Prostate gland (tissue), 2 donors: ENCODE results near the gene TMEM144. TPM values are rescaled to one million over a fixed set of nuclear protein-coding genes. Genes with fewer than 3 reads are reported as not detected.

ENCODE experiments used
- DNase-seq: peaks from one replicate; pipeline ENCODE4 v3.0.0-alpha.2; 2019; ENCODE audit warnings: low spot score
- H3K27ac ChIP-seq, 2 donors: fragments of 200-600 bp; sonication (generic); 2 replicates each; pipeline ENCODE4 v1.5.1; 2017 to 2019
- H3K27me3 ChIP-seq: fragments of 200-600 bp; sonication (generic); replicated peaks from 2 replicates; pipeline ENCODE4 v1.5.1; 2019; ENCODE audit not compliant: insufficient read depth
- H3K36me3 ChIP-seq, 2 donors: fragments of 200-600 bp; sonication (generic); 1 replicate in 1 of 2; 2 replicates in 1 of 2; pipeline versions ENCODE4 v1.5.1 to v1.8.1; 2017 to 2019
- H3K4me1 ChIP-seq: fragments of 200-600 bp; sonication (generic); replicated peaks from 2 replicates; pipeline ENCODE4 v1.5.1; 2019
- H3K4me3 ChIP-seq, 2 donors: fragments of 200-600 bp; sonication (generic); 2 replicates each; pipeline ENCODE4 v1.5.1; 2017 to 2019
- H3K9me3 ChIP-seq: fragments of 200-600 bp; sonication (generic); 2 replicates; pipeline ENCODE4 v1.5.1; 2017
- POLR2A ChIP-seq: fragments of 450-650 bp; IDR thresholded peaks from one replicate; pipeline ENCODE4 v1.6.1; 2016; ENCODE audit warnings: antibody characterized with exemption, mild to moderate bottlenecking
- POLR2AphosphoS5 ChIP-seq: sonication (generic); formaldehyde crosslinking; IDR thresholded peaks from one replicate; pipeline ENCODE4 v1.6.1; 2017; ENCODE audit warnings: antibody characterized with exemption
- WGBS: methylation state at CpG from one replicate; pipeline ENCODE4 v1.1.5; 2018; 5-methylcytosine and 5-hydroxymethylcytosine counted together
- intact Hi-C: fragments of 100-400 bp; cut with DNase I; formaldehyde crosslinking; loops from one replicate; pipeline ENCODE4 v1.14.2; 2022
- total RNA-seq, 2 donors: library from RNA; depleted of rRNA; stranded (reverse); fragments of >200 nt; gene quantifications; one replicate each; pipeline ENCODE4 v1.1.0, GENCODE V29; 2016
- TF ChIP-seq, protein P1 (sequence below), 4 experiments: fragments of 200-600 bp in 2 of 4; fragments of 450-650 bp in 2 of 4; sonication (generic) in 2 of 4; IDR thresholded peaks; 1 replicate in 3 of 4; 2 replicates in 1 of 4; pipeline ENCODE4 v1.5.1; 2016 to 2019; ENCODE audit warnings: antibody characterized with exemption in 4 of 4, mild to moderate bottlenecking in 2 of 4, moderate library complexity in 2 of 4

TMEM144 gene
- total RNA-seq, 2 donors from 2014 or later: 7.5 to 8.1 TPM

DNA sequence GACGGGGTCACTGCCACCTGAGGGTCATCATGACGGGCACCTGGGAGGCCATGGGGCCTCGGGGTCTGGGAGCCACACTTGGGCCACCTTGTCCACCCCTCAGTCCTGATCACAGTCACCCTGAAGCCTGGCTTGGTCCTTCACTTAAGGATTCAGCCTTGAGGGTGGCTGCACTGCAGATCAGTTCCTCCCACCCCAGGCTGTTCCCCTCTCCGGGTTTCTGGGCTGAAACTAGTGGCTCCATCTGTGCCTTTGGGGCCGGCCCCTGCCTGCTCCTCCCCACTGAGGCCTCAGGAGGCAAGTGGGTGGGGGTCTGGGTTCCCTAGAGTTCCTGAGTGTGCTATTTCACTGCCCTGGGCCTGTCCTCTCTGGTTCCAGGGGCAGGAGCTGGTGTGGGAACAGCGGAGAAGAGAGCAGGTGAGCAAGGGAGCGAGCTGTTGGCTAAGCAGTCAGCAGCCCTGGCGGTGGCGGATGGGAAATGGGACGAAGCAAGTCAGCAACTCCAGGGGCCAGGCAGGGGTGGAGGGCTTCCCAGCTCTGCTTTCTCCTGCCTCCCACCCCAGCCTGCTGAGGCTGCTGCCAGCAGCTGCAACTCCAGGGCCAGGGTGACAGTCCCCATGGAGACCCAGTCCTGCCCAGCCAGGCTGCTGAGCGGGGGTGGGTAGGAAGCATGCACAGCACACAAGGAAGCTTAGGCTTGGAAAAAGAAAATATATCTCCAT is 81.2 kb downstream of the TMEM144 start:
- Histone ChIP-seq H3K27ac (no peak overlapping the region), H3K9me3 (no peaks in the 10 kb centered on the region), H3K27me3 (no peaks in the 10 kb centered on the region), H3K4me3 (no peak overlapping the region), H3K36me3 (no peaks in the 10 kb centered on the region), H3K4me1 (no peaks in the 10 kb centered on the region)
- TF ChIP-seq POLR2A (no peak), POLR2AphosphoS5 (no peak)
- TF ChIP-seq, protein P1, sequence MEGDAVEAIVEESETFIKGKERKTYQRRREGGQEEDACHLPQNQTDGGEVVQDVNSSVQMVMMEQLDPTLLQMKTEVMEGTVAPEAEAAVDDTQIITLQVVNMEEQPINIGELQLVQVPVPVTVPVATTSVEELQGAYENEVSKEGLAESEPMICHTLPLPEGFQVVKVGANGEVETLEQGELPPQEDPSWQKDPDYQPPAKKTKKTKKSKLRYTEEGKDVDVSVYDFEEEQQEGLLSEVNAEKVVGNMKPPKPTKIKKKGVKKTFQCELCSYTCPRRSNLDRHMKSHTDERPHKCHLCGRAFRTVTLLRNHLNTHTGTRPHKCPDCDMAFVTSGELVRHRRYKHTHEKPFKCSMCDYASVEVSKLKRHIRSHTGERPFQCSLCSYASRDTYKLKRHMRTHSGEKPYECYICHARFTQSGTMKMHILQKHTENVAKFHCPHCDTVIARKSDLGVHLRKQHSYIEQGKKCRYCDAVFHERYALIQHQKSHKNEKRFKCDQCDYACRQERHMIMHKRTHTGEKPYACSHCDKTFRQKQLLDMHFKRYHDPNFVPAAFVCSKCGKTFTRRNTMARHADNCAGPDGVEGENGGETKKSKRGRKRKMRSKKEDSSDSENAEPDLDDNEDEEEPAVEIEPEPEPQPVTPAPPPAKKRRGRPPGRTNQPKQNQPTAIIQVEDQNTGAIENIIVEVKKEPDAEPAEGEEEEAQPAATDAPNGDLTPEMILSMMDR (IDR thresholded peaks at IDR 0.05): no peak
- 97% methylated on average over 11 of the region's 11 CpGs for WGBS
- intact Hi-C loops: no loop called here
- no peak for DNase-seq

DNA sequence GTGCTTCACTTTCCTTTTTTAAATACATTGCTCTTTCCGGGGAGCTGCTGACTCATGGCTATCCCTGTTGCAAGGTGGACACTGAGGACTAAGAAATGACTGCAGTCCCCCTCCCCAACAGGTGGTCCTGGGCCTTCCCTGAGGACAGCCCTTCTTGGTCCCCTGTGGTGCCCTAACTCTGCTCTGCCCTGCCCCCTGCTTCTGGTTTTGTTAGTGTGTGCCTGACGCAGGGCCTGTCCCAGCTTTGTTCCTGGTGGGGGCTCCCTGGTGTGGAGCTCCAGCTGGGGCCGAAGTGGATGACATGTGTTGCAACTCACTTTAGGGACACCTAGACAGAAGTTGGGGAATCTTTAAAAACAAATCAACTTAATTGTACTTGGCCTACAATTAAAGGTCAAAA is 81.9 kb downstream of the TMEM144 start:
- WGBS: 89% methylated on average over 3 of the region's 3 CpGs
- Histone ChIP-seq H3K27ac (no peak overlapping the region), H3K27me3 (no peaks in the 10 kb centered on the region), H3K9me3 (no peaks in the 10 kb centered on the region), H3K36me3 (no peaks in the 10 kb centered on the region), H3K4me3 (no peak overlapping the region), H3K4me1 (no peaks in the 10 kb centered on the region)
- TF ChIP-seq POLR2AphosphoS5: no peak
- no peak for TF ChIP-seq POLR2A
- TF ChIP-seq, protein P1 (IDR thresholded peaks at IDR 0.05): no peak
- intact Hi-C loops: no loop called here
- DNase-seq: no peak

DNA sequence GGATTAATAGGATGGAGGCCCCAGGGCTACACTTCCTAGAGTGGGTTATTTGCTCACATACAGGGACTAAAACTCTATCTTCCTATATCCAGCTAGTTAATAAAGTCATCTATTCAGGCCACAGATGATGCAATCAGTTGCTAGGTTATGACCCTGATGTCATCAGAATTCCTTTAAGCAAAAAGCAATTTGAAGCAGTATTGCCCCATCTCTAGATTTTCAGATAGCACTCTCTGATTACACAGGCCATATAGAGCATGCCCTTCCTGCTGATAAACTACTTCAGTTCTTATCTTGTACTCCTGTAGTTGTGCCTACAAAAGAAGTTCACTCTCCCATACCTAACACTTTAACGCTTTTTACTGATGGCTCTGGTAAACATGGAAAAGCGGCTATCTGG is 84.8 kb downstream of the TMEM144 start:
- Histone ChIP-seq H3K9me3 (no peaks in the 10 kb centered on the region), H3K36me3 (no peaks in the 10 kb centered on the region), H3K27ac (no peak overlapping the region), H3K4me1 (no peaks in the 10 kb centered on the region), H3K27me3 (no peaks in the 10 kb centered on the region), H3K4me3 (no peak overlapping the region)
- no peak for DNase-seq
- WGBS: 83% methylated on average over 2 of the region's 2 CpGs
- TF ChIP-seq, protein P1 (IDR thresholded peaks at IDR 0.05): no peak
- TF ChIP-seq POLR2AphosphoS5 (no peak), POLR2A (no peak)
- intact Hi-C loops: no loop called here

DNA sequence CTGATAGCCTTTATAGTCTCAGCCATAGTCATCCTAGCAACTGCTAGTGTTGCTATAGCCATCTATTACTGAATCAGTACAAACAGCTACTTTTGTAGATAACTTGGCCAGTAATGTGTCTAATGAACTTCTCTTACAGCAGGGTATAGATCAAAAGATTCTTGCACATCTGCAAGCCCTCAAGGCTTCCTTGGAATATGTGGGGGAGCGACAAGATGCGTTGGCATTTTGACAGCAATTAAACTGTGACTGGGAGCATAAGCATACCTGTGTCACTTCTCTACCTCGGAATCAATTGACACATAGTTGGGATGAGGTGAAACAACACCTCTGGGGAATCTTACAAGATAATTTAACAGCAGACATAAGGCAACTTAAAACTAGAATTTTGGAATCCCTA is 87.6 kb downstream of the TMEM144 start:
- 64% methylated on average over 3 of the region's 3 CpGs for WGBS
- H3K27ac ChIP-seq: no peak overlapping the region
- no peaks in the 10 kb centered on the region for H3K36me3 ChIP-seq
- intact Hi-C loops: no loop called here
- no peak for DNase-seq
- H3K9me3 ChIP-seq: no peaks in the 10 kb centered on the region
- no peak overlapping the region for H3K4me3 ChIP-seq
- TF ChIP-seq, protein P1 (IDR thresholded peaks at IDR 0.05): no peak
- no peak for TF ChIP-seq POLR2AphosphoS5
- no peak for TF ChIP-seq POLR2A
- no peaks in the 10 kb centered on the region for H3K27me3 ChIP-seq
- no peaks in the 10 kb centered on the region for H3K4me1 ChIP-seq

DNA sequence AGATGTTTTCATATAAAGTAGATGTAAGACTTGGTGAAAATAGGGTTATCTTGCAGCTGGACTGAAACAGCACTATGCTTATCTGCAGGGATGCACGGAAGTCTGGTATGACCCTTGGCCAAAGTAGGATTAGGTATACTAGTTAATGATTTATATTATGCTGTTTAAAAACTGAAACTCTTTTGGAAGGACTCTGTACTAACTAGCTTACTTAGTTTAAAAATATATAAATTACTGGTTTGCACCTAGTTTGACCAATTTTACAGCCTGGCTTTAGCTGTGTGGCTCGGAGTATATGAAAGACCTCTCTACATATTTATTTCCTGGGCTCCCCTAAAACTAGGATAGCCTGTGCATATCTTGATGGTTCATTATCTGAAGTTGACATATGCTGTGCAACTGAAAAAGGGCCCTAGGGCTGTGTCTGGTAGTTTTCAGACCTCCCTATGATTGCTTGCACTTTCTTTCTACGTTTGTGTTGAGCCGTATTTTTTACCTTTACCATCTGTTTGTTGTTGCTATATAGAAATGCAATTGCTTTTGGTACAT is 89.2 kb downstream of the TMEM144 start:
- Histone ChIP-seq H3K27ac (no peak overlapping the region), H3K4me3 (no peak overlapping the region), H3K36me3 (no peaks in the 10 kb centered on the region), H3K9me3 (no peaks in the 10 kb centered on the region), H3K27me3 (no peaks in the 10 kb centered on the region), H3K4me1 (no peaks in the 10 kb centered on the region)
- DNase-seq: no peak
- TF ChIP-seq, protein P1 (IDR thresholded peaks at IDR 0.05): no peak
- TF ChIP-seq POLR2AphosphoS5: no peak
- no peak for TF ChIP-seq POLR2A
- intact Hi-C loops: no loop called here
- 30% methylated on average over 4 of the region's 4 CpGs for WGBS
